PC-9 (cell line): ENCODE measurements around the gene PDE6C.

ENCODE experiments used
- EZH2 ChIP-seq: fragments of 200-600 bp; sonication (generic); IDR thresholded peaks from 2 replicates; pipeline ENCODE4 v1.8.0; 2017; ENCODE audit warnings: antibody characterized with exemption, low read depth
- TF ChIP-seq, protein P1 (sequence below): fragments of 200-600 bp; sonication (generic); conservative IDR thresholded peaks from 2 replicates; pipeline ENCODE4 v1.6.1; 2017; ENCODE audit warnings: mixed run types, antibody characterized with exemption, mild to moderate bottlenecking, moderate library complexity

DNA sequence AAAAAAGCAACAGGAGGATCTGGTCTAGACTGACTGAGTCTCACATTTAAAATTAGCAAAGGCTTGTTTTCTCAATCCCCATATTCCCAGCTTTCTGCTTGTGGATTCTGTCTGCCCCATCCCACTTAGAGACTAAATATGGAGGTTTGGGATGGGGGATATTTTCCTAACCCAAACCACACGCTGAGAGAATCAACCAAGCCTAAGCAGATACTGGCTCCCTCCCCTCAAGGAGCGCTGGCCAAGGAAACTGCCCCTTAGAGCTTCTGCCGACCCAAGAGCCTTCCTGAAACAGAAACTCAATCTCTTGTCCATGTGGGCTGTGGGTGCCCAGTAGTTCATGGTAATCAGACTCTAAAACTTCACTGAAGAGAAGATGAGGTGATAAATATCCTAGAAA lies 42.0 kb upstream of the PDE6C start:
- TF ChIP-seq EZH2 = no peak
- TF ChIP-seq, protein P1, sequence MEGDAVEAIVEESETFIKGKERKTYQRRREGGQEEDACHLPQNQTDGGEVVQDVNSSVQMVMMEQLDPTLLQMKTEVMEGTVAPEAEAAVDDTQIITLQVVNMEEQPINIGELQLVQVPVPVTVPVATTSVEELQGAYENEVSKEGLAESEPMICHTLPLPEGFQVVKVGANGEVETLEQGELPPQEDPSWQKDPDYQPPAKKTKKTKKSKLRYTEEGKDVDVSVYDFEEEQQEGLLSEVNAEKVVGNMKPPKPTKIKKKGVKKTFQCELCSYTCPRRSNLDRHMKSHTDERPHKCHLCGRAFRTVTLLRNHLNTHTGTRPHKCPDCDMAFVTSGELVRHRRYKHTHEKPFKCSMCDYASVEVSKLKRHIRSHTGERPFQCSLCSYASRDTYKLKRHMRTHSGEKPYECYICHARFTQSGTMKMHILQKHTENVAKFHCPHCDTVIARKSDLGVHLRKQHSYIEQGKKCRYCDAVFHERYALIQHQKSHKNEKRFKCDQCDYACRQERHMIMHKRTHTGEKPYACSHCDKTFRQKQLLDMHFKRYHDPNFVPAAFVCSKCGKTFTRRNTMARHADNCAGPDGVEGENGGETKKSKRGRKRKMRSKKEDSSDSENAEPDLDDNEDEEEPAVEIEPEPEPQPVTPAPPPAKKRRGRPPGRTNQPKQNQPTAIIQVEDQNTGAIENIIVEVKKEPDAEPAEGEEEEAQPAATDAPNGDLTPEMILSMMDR = no peak
